Islet precursor cell (in vitro differentiated cells): ENCODE results near the gene SERPIND1.
"Not testable (repeated sequence)": the region's sequence is repeated elsewhere in the genome, so short reads cannot be mapped to it uniquely, and the experiment has no call there.

Experiments used
- DNase-seq: peaks from one replicate; pipeline ENCODE4 v3.0.0-alpha.2; 2018

Gene SERPIND1

GRCh38 chr22:20747223-20747622 is 26.7 kb upstream of the SERPIND1 start:
- DNase-seq = no peak

- DNase-seq = no peak
Measured at GRCh38 chr22:20748082-20748481, 25.8 kb upstream of the SERPIND1 start.

GRCh38 chr22:20748731-20749428 is 25.0 kb upstream of the SERPIND1 start:
- no peak for DNase-seq

GRCh38 chr22:20749453-20749852 is 24.5 kb upstream of the SERPIND1 start:
- DNase-seq = no peak

DNA sequence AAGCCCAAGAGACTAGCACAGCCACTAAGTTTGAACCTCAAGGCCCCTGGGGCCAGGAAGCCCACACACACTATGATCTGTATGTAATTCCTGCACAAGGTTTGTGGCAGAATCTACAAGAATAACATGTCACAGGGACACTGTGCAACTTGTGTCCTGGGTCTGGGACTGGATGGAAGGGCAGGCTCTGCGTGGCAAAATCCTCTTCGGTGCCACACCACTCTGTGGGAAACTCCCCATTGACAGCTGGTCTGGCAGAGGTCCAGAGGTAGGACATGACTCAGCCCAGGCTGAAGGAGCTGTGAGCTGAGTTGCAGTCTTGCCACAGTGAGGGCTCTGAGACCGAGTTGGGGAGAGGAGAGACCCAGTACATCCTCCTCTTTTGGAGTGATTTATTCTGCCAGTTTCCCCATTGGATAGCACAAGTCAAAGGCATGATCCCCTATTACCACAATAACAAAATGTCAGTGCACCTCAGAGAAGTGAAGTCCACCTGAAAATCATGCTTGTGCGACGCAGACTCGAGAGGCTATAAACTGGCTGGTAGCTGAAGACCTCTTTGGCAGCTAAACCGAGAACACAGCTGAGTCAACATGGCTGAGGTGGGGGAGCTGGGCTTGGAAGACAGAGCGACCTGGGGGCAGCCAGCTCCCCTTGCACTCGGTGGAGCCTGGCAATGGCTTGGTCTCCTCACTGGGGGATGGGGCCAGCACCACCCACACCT is 23.3 kb upstream of the SERPIND1 start:
- no peak for DNase-seq

- DNase-seq = peak; percentile 72
Measured at GRCh38 chr22:20751185-20751851, 22.6 kb upstream of the SERPIND1 start.

DNA sequence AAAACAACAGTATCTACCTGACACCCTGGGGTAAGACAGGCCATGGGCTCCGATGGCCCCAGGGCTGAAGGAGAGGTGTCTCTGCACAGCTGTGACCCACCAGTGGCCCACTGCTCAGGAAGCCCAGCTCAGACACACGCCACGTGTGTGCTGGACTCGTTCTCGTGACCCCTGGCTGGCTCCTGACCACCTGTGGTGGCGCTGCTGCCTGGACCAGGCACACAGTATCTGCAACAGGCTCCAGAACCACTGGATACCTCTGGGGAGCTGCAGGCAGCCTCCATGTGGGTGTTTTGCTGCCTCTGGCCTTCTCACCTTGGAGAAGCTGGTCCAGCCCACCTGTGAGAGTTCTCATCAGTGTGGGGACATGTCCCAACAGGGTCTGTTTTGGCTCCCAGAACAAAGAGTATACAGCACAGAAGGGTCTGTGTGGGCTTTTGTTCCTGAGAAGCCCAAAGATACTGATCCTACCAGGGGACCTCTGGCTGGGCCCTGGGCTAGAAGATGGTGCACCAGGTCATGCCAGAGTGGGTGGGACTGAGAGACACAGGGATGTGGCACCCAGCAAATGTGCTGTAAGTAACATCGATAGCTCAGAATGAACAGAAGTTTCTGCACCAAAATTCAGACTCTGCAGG is 21.7 kb upstream of the SERPIND1 start:
- DNase-seq = no peak

- no peak for DNase-seq
Measured at GRCh38 chr22:20752873-20753272, 21.0 kb upstream of the SERPIND1 start.

GRCh38 chr22:20756846-20757245 is 17.1 kb upstream of the SERPIND1 start:
- no peak for DNase-seq

GRCh38 chr22:20758688-20759087 is 15.2 kb upstream of the SERPIND1 start:
- DNase-seq = no peak

- no peak for DNase-seq
Measured at GRCh38 chr22:20760084-20760483, 13.8 kb upstream of the SERPIND1 start.

DNA sequence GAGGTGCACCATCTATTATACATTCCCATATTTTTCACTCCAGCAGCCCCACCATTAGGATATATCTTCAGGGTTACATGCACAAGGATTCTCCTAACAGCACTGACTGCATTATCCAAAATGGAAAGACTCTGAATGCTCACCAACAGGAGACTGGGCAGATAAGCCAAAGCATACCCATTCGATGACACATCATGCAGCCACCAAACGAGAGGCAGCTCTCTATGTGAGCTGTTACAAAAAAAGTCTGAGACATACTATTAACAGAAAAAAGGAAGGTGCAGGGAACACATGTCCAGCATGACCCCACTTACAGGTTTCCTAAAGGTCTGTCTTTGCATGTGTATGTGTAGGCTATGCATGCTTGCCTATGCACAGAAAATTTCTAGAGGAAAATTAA is 12.4 kb upstream of the SERPIND1 start:
- DNase-seq = no peak

- DNase-seq = no peak
Measured at GRCh38 chr22:20762233-20762796, 11.6 kb upstream of the SERPIND1 start.

GRCh38 chr22:20763630-20764470 is 10.1 kb upstream of the SERPIND1 start:
- no peak for DNase-seq

DNA sequence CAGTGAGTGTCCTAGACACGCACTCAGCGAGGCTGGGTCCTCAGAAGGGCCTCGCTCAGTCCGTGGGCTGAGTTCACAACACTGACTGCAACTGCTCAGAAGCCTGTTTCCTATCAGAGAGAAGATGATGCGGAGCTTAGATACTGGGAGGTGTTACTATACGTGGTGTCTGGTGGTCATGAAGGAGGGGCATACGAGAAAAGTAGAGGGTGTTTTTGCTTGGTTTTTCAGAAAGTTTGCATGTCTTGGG is 9.5 kb upstream of the SERPIND1 start:
- DNase-seq = no peak

- no peak for DNase-seq
Measured at GRCh38 chr22:20764729-20765128, 9.2 kb upstream of the SERPIND1 start.

- no peak for DNase-seq
Measured at GRCh38 chr22:20765938-20766337, 8.0 kb upstream of the SERPIND1 start.

- no peak for DNase-seq
Measured at GRCh38 chr22:20766530-20766929, 7.4 kb upstream of the SERPIND1 start.

DNA sequence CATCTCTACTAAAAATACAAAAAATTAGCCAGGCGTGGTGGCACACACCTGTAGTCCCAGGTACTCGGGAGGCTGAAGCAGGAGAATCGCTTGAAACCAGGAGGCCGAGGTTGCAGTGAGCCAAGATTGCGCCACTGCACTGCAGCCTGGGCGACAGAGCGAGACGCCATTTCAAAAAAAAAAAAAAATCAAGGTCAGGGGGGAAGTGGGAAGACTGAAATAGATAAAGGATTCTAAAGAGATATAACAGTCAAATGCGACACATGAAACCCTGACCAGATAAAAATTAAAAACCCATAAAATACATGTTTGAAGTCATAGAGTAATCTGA is 4.5 kb upstream of the SERPIND1 start:
- DNase-seq = not testable (repeated sequence)

GRCh38 chr22:20771918-20772625 is 1.8 kb upstream of the SERPIND1 start:
- DNase-seq = no peak

DNA sequence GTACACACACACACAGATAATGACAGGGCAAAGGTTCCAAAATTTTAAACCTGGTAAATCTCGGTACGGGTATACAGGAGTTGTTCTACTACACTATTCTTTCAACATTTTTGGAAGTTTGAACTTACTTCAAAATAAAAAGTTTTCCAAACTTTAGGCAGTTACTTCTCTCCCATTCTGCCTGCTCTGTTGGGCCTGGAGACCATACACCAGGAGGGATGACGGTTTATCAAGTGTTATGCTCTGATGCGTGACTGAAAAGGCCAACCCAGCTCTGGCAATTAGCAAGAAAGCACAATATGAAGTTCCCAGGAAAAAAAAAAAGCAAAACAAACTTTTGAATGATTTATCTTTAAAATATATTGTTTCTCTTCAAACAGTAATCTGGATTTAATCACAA is 969 bp downstream of the SERPIND1 start:
- no peak for DNase-seq

DNA sequence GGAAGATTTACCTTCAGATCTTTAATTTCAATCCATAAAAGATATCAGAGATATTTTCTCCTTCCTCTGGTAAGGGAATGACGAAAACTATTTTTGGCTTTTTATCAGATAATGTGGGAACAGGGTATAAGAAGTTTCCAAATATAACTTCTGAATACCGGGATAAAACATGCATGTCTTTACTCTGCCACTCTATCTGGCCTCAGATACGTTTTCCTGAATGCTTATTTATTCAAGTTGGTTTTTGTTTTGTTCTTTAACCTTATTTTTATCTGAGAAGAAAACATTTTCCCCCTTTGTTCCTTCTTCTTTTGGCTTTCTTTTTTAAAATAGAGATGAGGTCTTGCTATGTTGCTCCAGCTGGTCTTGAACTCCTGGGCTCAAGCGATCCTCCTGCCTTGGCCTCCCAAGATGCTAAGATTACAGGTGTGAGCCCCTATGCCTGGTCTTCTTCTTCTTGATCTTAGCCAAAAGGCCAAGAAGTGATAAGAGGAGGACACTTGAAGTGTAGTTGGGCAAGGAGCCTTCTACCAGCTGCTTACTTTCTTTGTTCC is 1.5 kb downstream of the SERPIND1 start:
- no peak for DNase-seq
